ENCODE measurements around the gene FLII. TPM values are rescaled to one million over a fixed set of nuclear protein-coding genes. Genes with fewer than 3 reads are reported as not detected.

Gene FLII
- 224 to 259 TPM (median 243 TPM) in 5 replicates for total RNA-seq (2022; extraction: Qiagen RNA extraction; ENCODE audit: low read depth)

DNA sequence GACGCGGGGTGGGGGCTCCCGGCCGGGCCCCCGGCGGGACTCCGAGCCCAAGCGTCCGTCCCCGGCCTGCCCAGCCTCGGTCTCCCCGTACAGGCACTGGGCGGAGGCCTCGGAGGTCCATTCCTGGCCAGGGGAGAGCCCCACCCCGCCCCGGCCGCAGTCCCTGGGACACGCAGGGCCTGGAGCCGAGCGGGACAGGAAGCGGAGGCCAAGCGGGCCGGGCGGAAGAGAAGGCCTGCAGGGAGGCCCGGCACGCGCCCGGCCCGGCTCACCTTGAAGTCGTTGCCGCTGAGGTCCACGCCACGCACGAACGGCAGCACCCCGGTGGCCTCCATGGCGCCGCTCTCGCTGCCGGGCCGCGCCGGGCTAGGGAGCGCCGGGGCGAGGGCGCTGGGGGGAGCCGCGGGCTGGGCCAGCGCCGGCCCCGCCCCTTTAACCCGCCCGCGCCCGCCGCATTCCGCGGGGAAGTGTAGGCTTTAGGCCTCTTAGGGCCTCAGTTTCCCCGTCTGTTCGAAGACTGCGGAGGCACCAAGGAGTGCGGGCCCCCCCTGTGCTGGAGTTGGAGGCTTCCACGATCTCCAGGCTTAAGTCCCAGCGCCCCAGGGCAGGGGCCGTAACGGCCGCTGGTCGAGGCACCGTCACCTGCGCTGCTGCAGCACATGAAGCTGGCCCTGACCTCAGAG lies at the start of gene FLII:
Gene FLII, minus strand, starts transcription at position 383 of the 683 bp plus-strand sequence. Its CDS starts 48 bp downstream, at position 335.

DNA sequence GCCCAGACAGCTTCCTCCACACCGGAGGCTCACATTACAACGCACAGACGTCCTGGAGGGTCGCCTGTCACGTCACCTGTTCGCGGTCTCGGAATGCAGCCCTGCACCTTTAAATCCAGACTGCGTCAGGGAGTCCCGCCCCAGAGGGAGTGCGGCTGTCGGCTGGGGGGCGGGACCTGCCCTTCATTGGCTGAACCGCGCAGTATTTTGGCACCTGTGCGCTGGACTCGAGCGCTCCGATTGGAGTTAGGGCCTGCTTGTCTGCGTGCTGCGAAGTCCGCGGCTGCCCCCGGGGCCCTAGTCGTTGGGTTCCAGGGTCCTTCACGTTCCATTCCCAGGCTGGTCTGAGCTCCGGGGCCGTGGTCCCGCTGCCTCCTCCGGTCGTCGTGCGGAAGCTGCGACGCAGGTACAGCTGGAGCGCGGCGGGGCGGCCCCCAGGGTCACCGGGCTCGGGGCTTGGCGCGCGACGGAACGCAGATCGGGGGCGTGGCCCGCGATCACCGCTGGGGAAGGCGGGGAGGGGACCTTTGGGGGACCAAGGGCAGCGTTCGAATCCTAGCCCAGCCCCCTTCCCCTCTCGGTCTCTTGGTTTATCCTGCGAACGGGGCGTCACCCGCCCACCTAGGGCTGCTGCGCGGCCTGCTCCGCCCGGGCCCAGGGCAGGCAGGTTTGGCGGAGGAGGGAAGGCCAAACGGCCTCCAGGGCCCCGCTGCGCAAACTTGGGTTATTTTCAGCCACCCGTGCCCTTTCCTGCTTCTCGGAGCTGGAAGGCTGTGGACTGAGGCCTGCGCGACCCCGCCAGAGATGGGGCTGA lies 2.0 kb upstream of the FLII start, which contains the start of gene MIEF2:
Gene MIEF2, plus strand, starts transcription at position 331 of the 814 bp plus-strand sequence. CDS start 2,059 bp downstream, outside the sequence.

GRCh38 chr17:18225121-18225641 lies 33.4 kb downstream of the FLII start, which contains the start of gene LLGL1:
Gene LLGL1 (plus strand): TSS chr17:18225635. CDS start chr17:18225683, 48 bp downstream.

Other genes with a start within 250 kb of the FLII start
- 22.7 to 38.6 TPM (median 27.9 TPM) in 5 replicates for gene ATPAF2, start 219.6 kb downstream of the FLII start, total RNA-seq (2022; extraction: Qiagen RNA extraction; ENCODE audit: low read depth)
- 11.0 to 13.9 TPM (median 12.9 TPM) in 5 replicates for gene GID4, start 219.3 kb downstream of the FLII start, total RNA-seq (2022; extraction: Qiagen RNA extraction; ENCODE audit: low read depth)
- 43.6 to 57.4 TPM (median 51.0 TPM) in 5 replicates for gene DRG2, start 170.8 kb downstream of the FLII start, total RNA-seq (2022; extraction: Qiagen RNA extraction; ENCODE audit: low read depth)
- gene MYO15A, start 150.0 kb downstream of the FLII start, total RNA-seq (2022; extraction: Qiagen RNA extraction; ENCODE audit: low read depth), result 0.30 to 0.63 TPM (median 0.42 TPM) in 5 replicates
- 51.1 to 57.5 TPM (median 52.3 TPM) in 5 replicates for gene ALKBH5, start 74.9 kb downstream of the FLII start, total RNA-seq (2022; extraction: Qiagen RNA extraction; ENCODE audit: low read depth)
- 11.7 to 18.1 TPM (median 13.6 TPM) in 5 replicates for gene LLGL1, start 33.1 kb downstream of the FLII start, total RNA-seq (2022; extraction: Qiagen RNA extraction; ENCODE audit: low read depth)
- gene MIEF2, start 1.9 kb upstream of the FLII start, total RNA-seq (2022; extraction: Qiagen RNA extraction; ENCODE audit: low read depth), result 7.2 to 11.6 TPM (median 11.2 TPM) in 5 replicates
- gene TOP3A, start 56.3 kb upstream of the FLII start, total RNA-seq (2022; extraction: Qiagen RNA extraction; ENCODE audit: low read depth), result 29.2 to 41.8 TPM (median 37.0 TPM) in 5 replicates
- gene SMCR8, start 56.6 kb upstream of the FLII start, total RNA-seq (2022; extraction: Qiagen RNA extraction; ENCODE audit: low read depth), result 15.4 to 16.8 TPM (median 16.2 TPM) in 5 replicates
- gene SHMT1, start 104.8 kb upstream of the FLII start, total RNA-seq (2022; extraction: Qiagen RNA extraction; ENCODE audit: low read depth), result 43.9 to 50.5 TPM (median 44.9 TPM) in 5 replicates
- 0.06 TPM in 1 of 5 replicates, not detected in the others for gene EVPLL, start 119.0 kb upstream of the FLII start, total RNA-seq (2022; extraction: Qiagen RNA extraction; ENCODE audit: low read depth)
- not detected in 5 replicates for gene LGALS9C, start 218.1 kb upstream of the FLII start, total RNA-seq (2022; extraction: Qiagen RNA extraction; ENCODE audit: low read depth)

All from A549 treated with RU486 at 1 μM for 4 hours (cell line).